GM21737 (cell line): ENCODE results near the gene LRRC4B.

ENCODE experiments used
- ATAC-seq: cut with Tn5 transposase; IDR thresholded peaks from one replicate; pipeline ENCODE4 v1.9.1; 2021; ENCODE audit warnings: mild to moderate bottlenecking, moderate library complexity; ENCODE audit not compliant: unreplicated experiment

LRRC4B gene

GRCh38 chr19:50554212-50554611 lies 14.0 kb downstream of the LRRC4B start:
- no peak for ATAC-seq

- no peak for ATAC-seq
These were observed 15.0 kb downstream of the LRRC4B start for GRCh38 chr19:50553134-50553703.

GRCh38 chr19:50552540-50552939 lies 15.7 kb downstream of the LRRC4B start:
- ATAC-seq: no peak

GRCh38 chr19:50551715-50552187 lies 16.5 kb downstream of the LRRC4B start:
- no peak for ATAC-seq

GRCh38 chr19:50551034-50551714 lies 17.1 kb downstream of the LRRC4B start:
- no peak for ATAC-seq

- ATAC-seq: no peak
These were observed 17.7 kb downstream of the LRRC4B start for GRCh38 chr19:50550594-50550966.

GRCh38 chr19:50549927-50550593 lies 18.2 kb downstream of the LRRC4B start:
- ATAC-seq: no peak

GRCh38 chr19:50549059-50549926 lies 18.9 kb downstream of the LRRC4B start:
- ATAC-seq: no peak

GRCh38 chr19:50548191-50549058 lies 19.8 kb downstream of the LRRC4B start:
- no peak for ATAC-seq

- ATAC-seq: no peak
These were observed 20.6 kb downstream of the LRRC4B start for GRCh38 chr19:50547385-50548190.

- ATAC-seq: no peak
These were observed 21.6 kb downstream of the LRRC4B start for GRCh38 chr19:50546527-50547221.

GRCh38 chr19:50542943-50543342 lies 25.3 kb downstream of the LRRC4B start:
- ATAC-seq: no peak

- ATAC-seq: no peak
These were observed 30.4 kb downstream of the LRRC4B start for GRCh38 chr19:50537769-50538230.

GRCh38 chr19:50537306-50537685 lies 30.9 kb downstream of the LRRC4B start:
- no peak for ATAC-seq

- ATAC-seq: no peak
These were observed 31.5 kb downstream of the LRRC4B start for GRCh38 chr19:50536662-50537305.

- ATAC-seq: no peak
These were observed 32.5 kb downstream of the LRRC4B start for GRCh38 chr19:50535672-50536187.

- ATAC-seq: no peak
These were observed 33.8 kb downstream of the LRRC4B start for GRCh38 chr19:50534478-50534877.

- ATAC-seq: no peak
These were observed 35.3 kb downstream of the LRRC4B start for GRCh38 chr19:50532952-50533351.
